ENCODE results near the gene ZNF652.
"Not testable (repeated sequence)": the region's sequence is repeated elsewhere in the genome, so short reads cannot be mapped to it uniquely, and the experiment has no call there.

The ZNF652 gene

DNA sequence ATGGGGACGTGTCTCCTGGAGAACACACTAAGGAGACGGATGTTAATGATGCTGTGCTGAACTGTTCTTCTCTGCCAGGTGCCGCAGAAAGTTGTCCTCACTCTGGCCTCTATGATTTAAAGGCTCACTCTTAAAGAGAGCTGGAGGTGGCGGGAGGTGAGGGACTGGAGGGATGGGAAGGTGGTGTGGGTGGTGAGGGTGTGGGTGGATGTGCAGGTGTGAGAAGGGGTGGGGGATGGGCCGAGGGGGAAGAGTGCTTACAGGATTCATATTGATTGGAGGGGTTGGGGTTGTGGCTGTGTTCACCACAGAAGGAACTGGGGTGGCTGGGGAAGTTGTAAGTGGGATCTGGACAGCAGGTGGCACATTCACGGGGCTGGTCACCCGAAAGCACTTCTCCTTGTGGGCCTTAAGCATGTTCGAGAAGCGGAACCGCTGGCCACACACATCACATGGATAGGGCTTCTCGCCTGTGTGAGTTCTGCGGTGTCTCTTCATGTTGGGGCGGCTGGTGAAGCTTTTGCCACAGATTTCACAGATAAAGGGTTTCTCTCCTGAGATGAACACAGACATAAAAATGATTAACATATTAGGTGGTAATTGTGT is 63.6 kb downstream of the ZNF652 start:
- DNase-seq: no peak

DNA sequence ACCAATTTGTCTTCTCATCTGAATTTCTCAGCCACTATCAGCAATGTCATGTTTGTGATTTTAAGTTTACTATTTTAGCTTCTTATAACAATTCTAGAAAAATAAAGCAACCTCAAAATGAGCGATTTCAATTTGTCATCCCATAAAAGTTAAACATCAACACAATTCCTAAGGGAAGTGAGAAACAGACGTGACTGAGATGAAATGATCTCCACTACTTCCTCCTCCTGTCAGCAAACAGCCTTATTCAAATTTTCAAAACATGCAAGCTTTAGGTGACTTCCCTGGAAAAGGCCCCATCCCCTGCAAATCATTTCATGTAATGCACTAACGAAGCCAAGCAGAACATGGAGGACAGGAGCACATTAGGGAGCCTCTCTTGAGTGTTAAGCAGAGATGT is 64.9 kb downstream of the ZNF652 start:
- no peak for DNase-seq

- no peak for DNase-seq
Observed at GRCh38 chr17:49294122-49294521, 67.9 kb downstream of the ZNF652 start.

GRCh38 chr17:49292901-49293300 is 69.1 kb downstream of the ZNF652 start:
- no peak for DNase-seq

- no peak for DNase-seq
Observed at GRCh38 chr17:49291929-49292328, 70.1 kb downstream of the ZNF652 start.

DNA sequence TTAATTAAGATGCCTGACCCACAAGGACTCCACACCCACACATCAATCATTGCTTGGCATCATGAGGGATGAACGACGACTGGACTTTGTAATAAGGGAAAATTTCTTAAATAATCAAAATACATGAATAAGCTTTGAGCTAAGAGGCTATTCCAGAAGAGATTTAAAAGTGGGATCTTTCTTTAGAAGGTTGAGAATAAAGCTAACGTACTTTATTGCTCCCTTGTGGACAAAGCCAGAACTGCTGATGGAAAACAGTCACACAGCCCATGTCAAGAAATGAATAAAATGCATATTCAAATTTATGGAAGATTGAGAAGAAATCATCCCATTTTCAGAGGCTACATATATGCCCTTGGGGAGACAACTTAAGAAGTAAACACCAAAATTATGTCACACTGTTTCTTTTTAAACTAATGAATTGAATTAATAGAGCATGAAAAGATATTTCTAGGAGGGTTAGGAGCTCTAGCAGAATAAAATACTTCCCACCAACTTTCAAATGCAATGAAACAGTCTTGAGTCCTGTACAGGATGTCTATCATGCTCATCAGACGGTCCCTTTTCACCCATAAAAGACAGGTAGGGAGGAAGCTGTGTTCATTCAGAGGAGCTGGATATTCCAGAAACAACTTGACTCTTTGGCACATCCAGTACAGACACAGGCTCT is 71.2 kb downstream of the ZNF652 start:
- no peak for DNase-seq

- DNase-seq: no peak
Observed at GRCh38 chr17:49288388-49288787, 73.7 kb downstream of the ZNF652 start.

- DNase-seq: no peak
Observed at GRCh38 chr17:49287481-49287880, 74.6 kb downstream of the ZNF652 start.

DNA sequence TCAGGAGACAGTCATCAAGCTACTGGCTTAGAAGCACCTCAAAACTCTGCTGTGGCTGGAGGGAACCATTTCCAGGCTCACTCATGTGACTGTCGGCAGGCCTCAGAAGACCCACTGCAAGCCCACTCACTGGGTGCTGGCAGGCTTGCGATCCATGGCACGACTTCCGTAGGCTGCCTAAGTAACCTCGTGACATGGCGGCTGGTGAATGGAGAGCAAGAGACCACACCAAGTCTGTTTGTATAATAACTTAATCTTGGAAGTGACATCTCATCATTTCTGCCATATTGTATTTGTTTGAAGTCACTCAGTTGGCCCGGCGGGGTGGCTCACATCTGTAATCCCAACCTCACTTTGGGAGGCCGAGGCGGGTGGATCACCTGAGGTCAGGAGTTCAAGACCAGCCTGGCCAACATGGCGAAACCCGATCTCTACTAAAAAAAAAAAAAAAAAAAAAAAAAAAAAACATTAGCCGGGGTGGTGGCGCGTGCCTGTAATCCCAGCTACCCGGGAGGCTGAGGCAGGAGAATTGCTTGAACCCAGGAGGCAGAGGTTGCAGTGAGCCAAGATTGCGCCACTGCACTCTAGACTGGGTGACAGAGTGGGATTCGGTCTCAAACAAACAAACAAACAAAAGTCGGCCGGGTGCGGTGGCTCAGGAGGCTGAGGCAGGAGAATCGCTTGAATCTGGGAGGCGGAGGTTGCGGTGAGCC is 75.6 kb downstream of the ZNF652 start:
- not testable (repeated sequence) for DNase-seq

DNA sequence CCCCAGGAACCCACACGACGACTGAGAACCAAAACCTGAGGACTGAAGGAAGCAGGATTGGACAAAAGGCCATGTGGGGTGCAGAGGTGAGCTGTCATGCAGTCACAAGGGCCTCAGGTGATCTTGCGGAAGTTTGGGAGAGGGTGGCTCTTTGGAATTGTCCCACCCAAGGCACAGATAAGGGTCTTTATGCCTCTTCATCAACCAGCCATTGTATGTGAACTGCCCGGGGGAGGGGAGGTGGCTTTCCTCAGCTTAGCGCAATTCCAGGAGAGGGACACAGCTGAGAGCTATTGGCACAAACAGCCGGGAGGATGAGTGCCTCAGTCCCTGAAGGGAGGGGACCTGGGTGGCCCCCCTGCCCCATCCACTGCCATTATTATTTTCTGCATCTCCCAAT is 76.3 kb downstream of the ZNF652 start:
- no peak for DNase-seq

DNA sequence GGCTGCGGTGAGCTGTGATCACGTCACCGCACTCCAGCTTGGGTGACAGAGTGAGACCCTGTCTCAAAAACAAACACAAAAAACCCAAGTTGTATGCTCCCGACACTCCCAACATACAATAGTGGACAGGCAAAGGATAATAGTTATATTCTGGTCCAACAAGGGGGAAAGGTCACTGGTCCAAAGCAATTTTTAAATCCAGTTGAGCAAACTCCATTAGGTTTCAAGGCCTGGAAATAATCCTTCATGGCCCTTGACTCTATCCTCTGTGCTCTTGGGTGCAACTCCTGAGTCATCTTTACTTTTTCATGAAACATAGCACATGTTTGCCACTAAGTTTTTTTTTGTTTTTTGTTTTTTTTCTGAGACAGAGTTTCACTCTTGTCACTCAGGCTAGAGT is 81.1 kb downstream of the ZNF652 start:
- no peak for DNase-seq

GRCh38 chr17:49280061-49280460 is 82.0 kb downstream of the ZNF652 start:
- no peak for DNase-seq

GRCh38 chr17:49279263-49280015 is 82.6 kb downstream of the ZNF652 start:
- not testable (repeated sequence) for DNase-seq

DNA sequence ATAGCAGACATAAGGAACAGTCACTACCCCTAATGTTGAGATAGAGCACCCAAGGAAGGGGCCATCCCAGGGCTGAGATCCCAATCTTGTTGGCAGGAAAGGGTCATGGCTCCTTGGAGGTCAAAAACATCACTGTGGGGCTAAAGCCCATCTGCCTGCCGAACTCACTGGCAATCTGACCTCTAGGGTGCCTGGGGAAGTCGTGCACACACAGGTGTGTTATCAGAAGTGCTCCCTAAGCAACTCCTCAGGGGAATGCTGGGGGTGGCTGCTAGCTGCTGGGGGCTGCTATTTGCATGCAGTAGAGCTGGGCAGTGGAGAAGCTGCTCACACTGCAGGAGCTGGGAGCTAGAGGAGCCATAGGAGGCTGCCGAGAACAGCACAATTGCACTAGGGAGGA is 84.0 kb downstream of the ZNF652 start:
- no peak for DNase-seq

GRCh38 chr17:49277638-49278037 is 84.4 kb downstream of the ZNF652 start:
- DNase-seq: no peak

GRCh38 chr17:49275981-49276380 is 86.1 kb downstream of the ZNF652 start:
- DNase-seq: not testable (repeated sequence)

DNA sequence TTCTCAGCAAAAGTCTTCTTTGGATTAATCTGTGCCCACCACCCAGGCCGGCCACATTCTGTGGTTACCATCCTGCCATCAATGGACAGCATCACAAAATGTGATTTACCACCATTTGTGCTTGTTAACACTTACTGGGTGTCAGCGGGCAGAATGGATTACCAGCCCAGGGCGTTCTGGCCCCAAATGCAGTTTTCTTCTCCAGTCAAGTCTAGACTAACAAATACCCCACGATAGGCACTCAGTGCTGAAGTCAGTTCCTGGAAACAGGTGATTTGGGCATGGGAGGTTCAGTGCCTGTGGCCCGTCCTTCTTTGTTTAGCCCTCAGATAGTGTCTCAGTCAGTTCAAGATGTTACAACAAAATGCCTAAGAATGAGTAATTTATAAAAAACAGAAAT is 92.7 kb downstream of the ZNF652 start:
- DNase-seq: no peak

DNA sequence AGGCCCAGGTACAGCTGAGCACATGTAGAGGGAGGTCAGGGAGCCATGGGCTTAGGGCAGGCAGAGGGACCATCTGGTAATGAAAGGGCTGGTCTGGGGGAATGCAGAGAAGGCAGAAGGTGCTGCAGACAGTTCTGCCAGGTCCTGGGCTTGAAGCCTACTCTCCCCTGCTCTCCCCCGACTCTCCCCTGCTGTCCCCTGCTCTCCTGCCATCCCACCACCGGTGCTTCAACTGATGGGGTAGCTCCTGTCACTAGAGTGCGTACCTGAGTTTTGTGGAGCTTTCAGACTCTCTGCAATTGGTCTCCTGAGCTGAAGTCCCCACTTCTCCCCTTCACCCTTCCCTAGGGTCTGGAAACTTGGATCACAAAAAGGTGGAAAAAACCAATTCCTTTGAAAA is 94.1 kb downstream of the ZNF652 start:
- DNase-seq: no peak

DNA sequence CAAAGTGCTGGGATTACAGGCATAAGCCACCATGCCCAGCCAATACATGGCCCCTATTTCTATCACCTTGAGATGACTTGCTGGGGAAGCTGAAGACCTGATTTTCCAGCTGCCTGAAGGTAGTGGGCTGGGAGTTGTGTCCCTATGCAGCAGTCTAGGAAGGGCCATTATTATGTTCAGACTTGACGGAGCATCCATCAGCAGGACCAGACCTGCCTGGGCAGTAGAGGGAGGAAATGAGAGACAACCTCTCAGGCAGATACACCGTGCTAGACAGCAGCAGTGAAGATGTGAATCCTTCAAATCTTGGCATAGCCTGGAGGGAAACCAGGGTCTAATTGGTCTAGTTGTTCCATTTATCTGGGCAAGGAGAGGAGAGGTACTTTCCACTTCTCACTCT is 95.8 kb downstream of the ZNF652 start:
- DNase-seq: no peak

GRCh38 chr17:49261540-49261939 is 100.5 kb downstream of the ZNF652 start:
- not testable (repeated sequence) for DNase-seq

DNA sequence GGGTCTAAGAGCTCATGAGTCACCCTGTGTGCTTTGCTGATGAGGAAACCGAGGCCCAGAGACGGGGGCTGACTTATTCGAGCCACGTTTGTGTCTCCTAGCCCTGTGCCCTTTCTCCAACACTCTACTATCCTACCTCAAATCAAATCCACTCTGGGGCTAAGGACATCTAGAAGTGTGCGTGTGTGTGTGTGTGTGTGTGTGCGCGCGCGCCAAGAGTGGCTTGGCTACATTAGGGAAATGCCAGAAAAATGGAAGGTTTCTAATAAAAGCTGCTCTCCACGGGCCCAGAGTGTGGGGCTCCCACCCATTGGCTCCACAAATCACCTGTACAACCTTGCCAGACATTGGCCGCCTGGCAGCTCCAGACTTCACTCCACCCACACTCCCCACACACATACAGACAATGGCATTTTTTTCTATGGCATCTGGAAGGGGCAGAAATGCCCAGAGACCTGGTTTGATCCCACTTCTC is 101.2 kb downstream of the ZNF652 start:
- DNase-seq: no peak

DNA sequence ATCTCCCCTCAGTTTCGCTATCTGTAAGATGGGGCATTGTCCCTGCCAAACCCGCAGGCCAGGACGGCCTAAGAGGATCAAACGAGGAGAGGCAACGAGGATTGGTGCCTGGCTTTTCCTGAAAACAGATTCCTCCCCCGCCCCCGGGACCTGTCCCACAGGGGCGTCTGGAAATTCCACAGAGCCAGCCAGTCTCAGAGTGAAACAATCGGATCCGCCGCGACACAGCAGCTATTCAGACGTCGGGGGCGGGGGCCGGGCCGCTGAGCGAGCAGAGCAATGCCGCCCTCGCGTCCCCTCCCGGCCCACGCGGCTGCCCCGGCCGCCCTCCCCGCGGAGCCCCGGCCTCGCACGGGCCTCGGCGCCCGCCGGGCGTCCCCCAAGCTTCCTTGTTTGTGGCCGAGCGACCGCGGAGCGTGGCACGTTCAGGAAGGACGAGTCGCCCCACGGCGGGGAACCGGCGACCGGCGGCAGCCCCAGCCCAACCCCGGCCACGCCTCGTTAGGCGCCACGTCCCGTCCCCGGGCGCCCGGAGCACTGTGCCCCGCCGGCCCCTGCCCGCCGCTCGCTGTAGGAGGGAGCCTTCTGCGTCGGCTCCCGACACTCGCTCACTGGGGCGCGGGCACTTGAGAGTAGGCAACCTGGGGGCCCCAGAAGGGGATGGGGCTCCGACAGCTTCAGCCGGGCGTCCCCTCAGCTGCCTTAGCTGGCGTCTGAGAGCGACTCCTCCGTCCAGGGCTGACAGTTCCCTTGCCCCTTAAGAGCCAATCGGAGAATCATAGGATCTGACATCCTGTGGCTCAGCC is 101.8 kb downstream of the ZNF652 start:
- peak; percentile 24 for DNase-seq

DNA sequence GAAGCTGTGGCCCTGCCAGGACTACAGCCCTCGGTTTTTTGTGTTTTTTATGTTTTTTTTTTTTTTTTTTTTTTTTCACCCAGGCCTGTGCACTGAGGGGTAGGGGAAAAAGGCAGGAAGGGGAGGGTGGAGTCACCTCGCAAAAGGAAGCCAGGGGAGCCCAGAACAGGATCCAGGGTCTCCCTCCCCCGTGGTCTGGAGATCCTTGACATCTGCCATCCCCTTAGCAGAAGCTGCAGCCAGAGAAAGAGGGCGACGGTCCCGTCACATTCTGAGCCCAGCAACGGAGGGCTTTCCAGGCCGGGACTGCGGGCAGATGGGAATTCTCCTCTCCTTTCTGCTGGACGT is 102.4 kb downstream of the ZNF652 start:
- DNase-seq: no peak

All from NCI-H226 (cell line).